Superior temporal gyrus (tissue), 1 donor: ENCODE measurements around the gene EPB41L4B.
A peak's percentile ranks its signal among the peaks of the same experiment; 100 is the strongest.

Experiments used
- DNase-seq: peaks from one replicate; pipeline ENCODE4 v3.0.0-alpha.2; 2016; ENCODE audit errors: extremely low spot score

EPB41L4B gene

GRCh38 chr9:109320331-109320741 lies 523 bp downstream of the EPB41L4B start:
- no peak for DNase-seq

GRCh38 chr9:109319626-109320241 lies 1.1 kb downstream of the EPB41L4B start:
- no peak for DNase-seq

GRCh38 chr9:109319017-109319625 lies 1.7 kb downstream of the EPB41L4B start:
- no peak for DNase-seq

- no peak for DNase-seq
Observed at GRCh38 chr9:109317979-109318741, 2.7 kb downstream of the EPB41L4B start.

- DNase-seq, result no peak
Observed at GRCh38 chr9:109317311-109317978, 3.4 kb downstream of the EPB41L4B start.

GRCh38 chr9:109316207-109316640 lies 4.6 kb downstream of the EPB41L4B start:
- DNase-seq, result peak; percentile 86

- DNase-seq, result no peak
Observed at GRCh38 chr9:109315480-109316206, 5.2 kb downstream of the EPB41L4B start.

GRCh38 chr9:109314011-109314531 lies 6.8 kb downstream of the EPB41L4B start:
- no peak for DNase-seq

GRCh38 chr9:109313351-109313750 lies 7.5 kb downstream of the EPB41L4B start:
- DNase-seq, result no peak

- DNase-seq, result no peak
Observed at GRCh38 chr9:109312783-109313182, 8.1 kb downstream of the EPB41L4B start.

GRCh38 chr9:109311731-109312130 lies 9.1 kb downstream of the EPB41L4B start:
- peak; percentile 37 for DNase-seq

GRCh38 chr9:109311286-109311685 lies 9.6 kb downstream of the EPB41L4B start:
- DNase-seq, result no peak

- no peak for DNase-seq
Observed at GRCh38 chr9:109310486-109310901, 10.4 kb downstream of the EPB41L4B start.

- no peak for DNase-seq
Observed at GRCh38 chr9:109309282-109309681, 11.6 kb downstream of the EPB41L4B start.

- DNase-seq, result no peak
Observed at GRCh38 chr9:109307380-109308240, 13.2 kb downstream of the EPB41L4B start.

GRCh38 chr9:109305801-109306200 lies 15.1 kb downstream of the EPB41L4B start:
- DNase-seq, result no peak

- no peak for DNase-seq
Observed at GRCh38 chr9:109304347-109304746, 16.5 kb downstream of the EPB41L4B start.

- no peak for DNase-seq
Observed at GRCh38 chr9:109303900-109304299, 17.0 kb downstream of the EPB41L4B start.

- no peak for DNase-seq
Observed at GRCh38 chr9:109302606-109303005, 18.3 kb downstream of the EPB41L4B start.

- DNase-seq, result no peak
Observed at GRCh38 chr9:109301012-109301411, 19.8 kb downstream of the EPB41L4B start.
